Neutrophil (primary cell): ENCODE data around the gene ATP8B1.

Experiments
- H3K27ac ChIP-seq: fragments of 200-600 bp; sonication (generic); 2 replicates; pipeline ENCODE4 v1.5.1; 2016; ENCODE audit warnings: mild to moderate bottlenecking, moderate library complexity
- H3K27me3 ChIP-seq: fragments of 200-600 bp; sonication (generic); 2 replicates; pipeline ENCODE4 v1.6.0; 2016; ENCODE audit warnings: mild to moderate bottlenecking
- H3K36me3 ChIP-seq: fragments of 200-600 bp; sonication (generic); 2 replicates; pipeline ENCODE4 v1.5.1; 2017
- H3K4me1 ChIP-seq, 2 experiments: fragments of 200-600 bp in 1 of 2; sonication (generic) in 1 of 2; 1 replicate in 1 of 2; 2 replicates in 1 of 2; pipeline versions ENCODE4 v1.5.1 to v1.6.1; 2013 to 2016; ENCODE audit warnings: low read depth in 1 of 2, low read length in 1 of 2, mild to moderate bottlenecking in 1 of 2, moderate library complexity in 1 of 2; ENCODE audit not compliant: control insufficient read depth in 1 of 2, insufficient read depth in 1 of 2
- H3K4me3 ChIP-seq, 2 experiments: fragments of 200-600 bp in 1 of 2; sonication (generic) in 1 of 2; 1 replicate in 1 of 2; 2 replicates in 1 of 2; pipeline ENCODE4 v1.5.1; 2013 to 2016; ENCODE audit warnings: low read depth in 1 of 2, low read length in 1 of 2, mild to moderate bottlenecking in 1 of 2, moderate library complexity in 1 of 2
- H3K9me3 ChIP-seq: fragments of 200-600 bp; sonication (generic); 2 replicates; pipeline ENCODE4 v1.5.1; 2016
- TF ChIP-seq, protein P1 (sequence below): fragments of 200-600 bp; sonication (generic); IDR thresholded peaks from 2 replicates; pipeline ENCODE4 v1.5.1; 2016; ENCODE audit warnings: antibody characterized with exemption

Gene ATP8B1

DNA sequence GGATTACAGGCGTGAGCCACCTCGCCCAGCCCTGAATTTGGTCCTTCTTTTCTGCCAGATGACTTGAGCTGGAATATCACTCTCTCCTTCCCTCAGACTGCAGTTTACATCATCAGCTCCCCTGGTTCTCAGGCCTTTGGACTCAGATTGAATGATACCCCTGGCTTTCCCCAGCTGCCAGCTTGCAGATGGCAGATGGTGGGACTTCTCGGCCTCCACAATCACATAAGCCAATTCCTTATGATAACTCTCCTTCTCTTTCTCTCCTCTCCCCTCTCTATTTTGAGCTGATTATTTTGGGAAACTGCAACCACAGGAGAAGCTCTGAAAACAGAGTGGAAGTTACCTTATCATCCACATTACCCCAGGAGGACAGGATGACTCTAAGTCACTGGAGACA is 33.4 kb upstream of the ATP8B1 start:
- Histone ChIP-seq H3K4me3 (no peak overlapping the region), H3K27ac (no peak overlapping the region), H3K27me3 (peaks cover 6% of the 10 kb centered on the region), H3K9me3 (no peaks in the 10 kb centered on the region), H3K4me1 (no peaks in the 10 kb centered on the region), H3K36me3 (no peaks in the 10 kb centered on the region)
- TF ChIP-seq, protein P1, sequence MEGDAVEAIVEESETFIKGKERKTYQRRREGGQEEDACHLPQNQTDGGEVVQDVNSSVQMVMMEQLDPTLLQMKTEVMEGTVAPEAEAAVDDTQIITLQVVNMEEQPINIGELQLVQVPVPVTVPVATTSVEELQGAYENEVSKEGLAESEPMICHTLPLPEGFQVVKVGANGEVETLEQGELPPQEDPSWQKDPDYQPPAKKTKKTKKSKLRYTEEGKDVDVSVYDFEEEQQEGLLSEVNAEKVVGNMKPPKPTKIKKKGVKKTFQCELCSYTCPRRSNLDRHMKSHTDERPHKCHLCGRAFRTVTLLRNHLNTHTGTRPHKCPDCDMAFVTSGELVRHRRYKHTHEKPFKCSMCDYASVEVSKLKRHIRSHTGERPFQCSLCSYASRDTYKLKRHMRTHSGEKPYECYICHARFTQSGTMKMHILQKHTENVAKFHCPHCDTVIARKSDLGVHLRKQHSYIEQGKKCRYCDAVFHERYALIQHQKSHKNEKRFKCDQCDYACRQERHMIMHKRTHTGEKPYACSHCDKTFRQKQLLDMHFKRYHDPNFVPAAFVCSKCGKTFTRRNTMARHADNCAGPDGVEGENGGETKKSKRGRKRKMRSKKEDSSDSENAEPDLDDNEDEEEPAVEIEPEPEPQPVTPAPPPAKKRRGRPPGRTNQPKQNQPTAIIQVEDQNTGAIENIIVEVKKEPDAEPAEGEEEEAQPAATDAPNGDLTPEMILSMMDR = no peak

DNA sequence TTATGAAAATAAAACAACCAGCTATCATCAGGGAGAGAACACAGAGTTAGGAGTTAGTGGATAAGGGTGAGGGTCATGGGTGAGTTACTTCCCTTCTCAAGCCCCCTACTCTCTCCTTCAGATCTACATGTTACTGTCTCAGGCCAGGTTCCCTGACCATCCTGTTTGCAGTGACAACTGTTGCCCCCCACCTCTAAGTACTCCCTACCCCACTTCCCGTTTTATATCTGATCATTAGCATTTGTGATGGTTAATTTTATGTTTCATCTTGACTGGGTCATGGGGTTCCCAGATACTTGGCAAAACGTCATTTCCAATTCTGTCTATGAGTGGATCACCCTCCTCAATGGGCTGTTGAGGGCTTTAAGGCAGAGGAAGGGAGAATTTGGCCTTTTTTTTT is 32.8 kb upstream of the ATP8B1 start:
- H3K36me3 ChIP-seq = no peaks in the 10 kb centered on the region
- H3K4me3 ChIP-seq = no peak overlapping the region
- no peaks in the 10 kb centered on the region for H3K9me3 ChIP-seq
- TF ChIP-seq, protein P1 = no peak
- no peaks in the 10 kb centered on the region for H3K4me1 ChIP-seq
- no peak overlapping the region for H3K27ac ChIP-seq
- peaks cover 12% of the 10 kb centered on the region for H3K27me3 ChIP-seq

DNA sequence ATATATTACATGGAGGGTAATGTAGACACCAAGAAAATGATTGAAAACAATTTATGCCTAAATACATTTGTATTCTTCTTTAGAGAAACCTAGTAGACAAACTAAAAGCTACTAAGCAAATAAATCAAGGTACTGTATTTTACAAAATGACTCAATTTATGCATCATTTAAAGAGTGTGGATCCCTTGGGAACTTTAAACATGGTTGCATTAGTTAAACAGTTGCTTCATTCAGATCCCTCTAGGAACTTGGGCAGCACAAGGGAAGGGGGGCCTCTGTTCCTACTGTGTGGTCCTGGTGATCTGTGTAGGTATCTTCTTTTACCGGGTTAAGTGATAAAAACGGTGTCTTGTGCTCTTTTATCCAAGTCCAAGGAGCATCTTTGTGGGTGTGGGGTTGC is 31.5 kb upstream of the ATP8B1 start:
- H3K9me3 ChIP-seq = no peaks in the 10 kb centered on the region
- H3K27me3 ChIP-seq = peaks cover 19% of the 10 kb centered on the region
- H3K4me1 ChIP-seq = no peaks in the 10 kb centered on the region
- no peak overlapping the region for H3K27ac ChIP-seq
- TF ChIP-seq, protein P1 = no peak
- H3K4me3 ChIP-seq = no peak overlapping the region
- H3K36me3 ChIP-seq = no peaks in the 10 kb centered on the region

DNA sequence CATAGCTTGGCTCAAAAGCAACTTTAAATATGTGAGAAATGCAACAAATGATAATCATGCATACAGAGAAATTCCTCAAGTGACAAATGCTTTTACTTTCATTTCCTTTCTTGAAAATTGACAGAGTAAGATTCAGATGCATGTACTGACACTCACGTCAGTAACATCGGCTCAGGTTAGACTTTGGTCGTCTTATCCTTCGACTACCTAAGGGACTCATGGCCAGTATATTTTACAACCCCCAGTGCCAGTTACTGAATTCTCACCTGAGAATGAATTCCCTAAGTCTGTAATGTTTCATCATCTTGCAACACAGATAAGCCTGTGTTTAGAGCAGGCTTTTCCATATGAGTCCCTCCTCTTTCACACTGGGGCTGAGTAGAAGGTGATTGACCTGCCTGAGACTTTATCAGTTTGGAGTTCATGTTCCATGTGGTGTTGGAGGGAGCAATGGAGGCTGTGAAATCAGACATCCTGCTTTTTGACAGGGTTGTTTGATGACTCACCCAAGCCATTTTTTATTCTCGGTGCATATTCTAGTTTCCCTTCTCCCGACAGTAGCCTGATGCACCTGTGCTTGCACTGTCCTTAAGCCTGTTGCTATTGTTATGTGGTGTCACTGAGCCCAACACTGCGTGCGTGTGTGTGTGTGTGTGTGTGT is 30.5 kb upstream of the ATP8B1 start:
- Histone ChIP-seq H3K27ac (no peak overlapping the region), H3K4me3 (no peak overlapping the region), H3K4me1 (no peaks in the 10 kb centered on the region), H3K36me3 (no peaks in the 10 kb centered on the region), H3K9me3 (no peaks in the 10 kb centered on the region), H3K27me3 (peaks cover 19% of the 10 kb centered on the region)
- TF ChIP-seq, protein P1 = no peak

DNA sequence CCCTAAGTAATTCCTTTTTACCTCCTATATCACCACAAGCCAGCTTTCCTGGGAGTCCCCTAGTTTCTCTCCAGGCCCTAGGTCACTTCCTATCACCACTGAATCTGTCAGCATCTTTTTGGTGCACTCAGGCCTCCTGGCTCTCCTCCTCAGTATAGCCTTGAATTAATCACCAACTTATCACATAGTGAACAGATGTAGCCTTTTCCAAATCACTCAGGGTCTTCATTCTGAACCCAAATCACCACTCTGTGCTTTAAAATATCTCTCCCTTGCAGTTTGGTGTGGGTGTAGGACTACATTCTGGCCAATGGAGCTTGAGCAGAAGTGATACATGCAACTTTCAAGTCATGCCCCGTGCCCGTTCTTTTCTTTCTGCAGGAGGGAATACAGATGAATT is 29.6 kb upstream of the ATP8B1 start:
- H3K4me1 ChIP-seq = no peaks in the 10 kb centered on the region
- no peak overlapping the region for H3K27ac ChIP-seq
- no peak overlapping the region for H3K4me3 ChIP-seq
- no peaks in the 10 kb centered on the region for H3K36me3 ChIP-seq
- no peaks in the 10 kb centered on the region for H3K9me3 ChIP-seq
- TF ChIP-seq, protein P1 = no peak
- peaks cover 28% of the 10 kb centered on the region for H3K27me3 ChIP-seq
